Nephron progenitor cell (in vitro differentiated cells): ENCODE data around the gene CYRIA.

Experiments used
- DNase-seq: peaks from one replicate; pipeline ENCODE4 v3.0.0; 2021
- H3K27ac Mint-ChIP-seq: 2 replicates; pipeline ENCODE4 v1.8.0; 2021; ENCODE audit warnings: mild to moderate bottlenecking, moderate library complexity, mixed read lengths
- H3K27me3 Mint-ChIP-seq: 2 replicates; pipeline ENCODE4 v1.8.0; 2021; ENCODE audit warnings: mild to moderate bottlenecking, low read depth, mixed read lengths; ENCODE audit not compliant: poor library complexity
- H3K36me3 Mint-ChIP-seq: 2 replicates; pipeline ENCODE4 v1.8.0; 2021; ENCODE audit warnings: low read depth, mixed read lengths
- H3K4me1 Mint-ChIP-seq: 2 replicates; pipeline ENCODE4 v1.8.0; 2021; ENCODE audit warnings: mixed read lengths
- H3K4me3 Mint-ChIP-seq: 2 replicates; pipeline ENCODE4 v1.8.0; 2021; ENCODE audit warnings: mild to moderate bottlenecking, moderate library complexity, mixed read lengths
- H3K9me3 Mint-ChIP-seq: 2 replicates; pipeline ENCODE4 v1.8.0; 2021; ENCODE audit warnings: mild to moderate bottlenecking, moderate library complexity, mixed read lengths
- TF ChIP-seq, protein P1 (sequence below): fragments of 200-600 bp; sonication (generic); IDR thresholded peaks from 2 replicates; pipeline ENCODE4 v1.5.0; 2021; ENCODE audit warnings: antibody characterized with exemption

CYRIA gene

DNA sequence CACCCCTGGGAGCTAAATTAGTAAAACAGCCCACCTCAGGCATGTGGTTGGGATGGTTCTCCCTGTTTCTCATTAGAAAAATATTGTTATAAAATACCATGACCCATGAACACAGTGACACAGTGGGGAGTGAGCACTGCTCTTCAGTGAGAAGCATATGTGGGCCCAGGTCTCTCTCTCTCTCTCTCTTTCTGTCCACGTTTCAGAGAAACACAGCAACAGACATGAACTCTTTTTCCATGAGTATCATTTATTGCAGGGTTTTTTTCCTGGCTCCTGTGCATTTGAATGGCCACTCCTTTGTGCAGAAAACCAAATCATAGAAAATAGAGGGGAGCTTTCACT, 41.2 kb downstream of the CYRIA start:
- H3K27me3 Mint-ChIP-seq = peaks cover 10% of the 10 kb centered on the region
- peaks cover 15% of the 10 kb centered on the region for H3K36me3 Mint-ChIP-seq
- H3K27ac Mint-ChIP-seq = peak overlapping the region; percentile 92
- DNase-seq = no peak
- no peaks in the 10 kb centered on the region for H3K9me3 Mint-ChIP-seq
- peaks cover 69% of the 10 kb centered on the region for H3K4me1 Mint-ChIP-seq
- peak overlapping the region; percentile 19 for H3K4me3 Mint-ChIP-seq
- TF ChIP-seq, protein P1, sequence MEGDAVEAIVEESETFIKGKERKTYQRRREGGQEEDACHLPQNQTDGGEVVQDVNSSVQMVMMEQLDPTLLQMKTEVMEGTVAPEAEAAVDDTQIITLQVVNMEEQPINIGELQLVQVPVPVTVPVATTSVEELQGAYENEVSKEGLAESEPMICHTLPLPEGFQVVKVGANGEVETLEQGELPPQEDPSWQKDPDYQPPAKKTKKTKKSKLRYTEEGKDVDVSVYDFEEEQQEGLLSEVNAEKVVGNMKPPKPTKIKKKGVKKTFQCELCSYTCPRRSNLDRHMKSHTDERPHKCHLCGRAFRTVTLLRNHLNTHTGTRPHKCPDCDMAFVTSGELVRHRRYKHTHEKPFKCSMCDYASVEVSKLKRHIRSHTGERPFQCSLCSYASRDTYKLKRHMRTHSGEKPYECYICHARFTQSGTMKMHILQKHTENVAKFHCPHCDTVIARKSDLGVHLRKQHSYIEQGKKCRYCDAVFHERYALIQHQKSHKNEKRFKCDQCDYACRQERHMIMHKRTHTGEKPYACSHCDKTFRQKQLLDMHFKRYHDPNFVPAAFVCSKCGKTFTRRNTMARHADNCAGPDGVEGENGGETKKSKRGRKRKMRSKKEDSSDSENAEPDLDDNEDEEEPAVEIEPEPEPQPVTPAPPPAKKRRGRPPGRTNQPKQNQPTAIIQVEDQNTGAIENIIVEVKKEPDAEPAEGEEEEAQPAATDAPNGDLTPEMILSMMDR = no peak

DNA sequence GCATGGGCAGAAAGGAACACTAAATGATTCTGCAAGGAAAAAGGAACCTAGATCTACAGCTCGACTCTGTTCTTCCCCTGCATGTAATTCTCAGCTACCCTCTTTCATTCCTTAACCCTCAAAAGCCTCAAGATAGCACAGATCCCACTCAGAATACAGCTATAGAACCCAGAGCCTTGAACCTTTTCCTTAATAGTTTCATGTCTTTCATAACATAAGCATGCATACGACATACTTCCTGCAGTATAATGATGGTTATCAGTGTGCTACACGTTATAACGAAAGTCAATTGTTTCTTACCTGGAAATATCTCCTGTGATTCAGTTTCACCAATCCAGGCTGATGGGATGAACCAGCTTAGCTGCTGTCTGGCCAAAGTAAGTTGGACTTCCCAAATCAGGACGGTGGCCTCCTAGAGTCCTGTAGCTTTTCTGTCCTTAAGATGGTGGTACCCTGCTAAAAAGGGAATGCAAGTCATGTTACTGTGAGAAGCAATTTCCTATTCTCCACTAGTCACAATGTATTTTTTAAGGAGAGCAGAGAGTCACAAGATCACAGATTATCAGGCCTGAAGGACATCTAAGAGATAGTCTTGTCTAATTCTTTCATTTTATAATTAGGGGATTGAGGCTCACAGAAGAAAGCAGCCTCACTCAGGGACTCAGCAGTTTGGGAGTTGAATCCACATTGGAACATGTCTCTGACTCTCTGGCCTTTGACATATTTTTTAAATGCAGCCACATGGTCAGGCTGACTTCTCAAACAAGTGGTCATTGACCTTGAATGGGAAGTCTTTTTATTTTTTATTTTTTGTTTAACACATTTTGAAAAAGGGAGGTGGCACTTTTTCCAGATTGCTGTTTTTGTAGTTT, 41.8 kb downstream of the CYRIA start:
- Mint-ChIP-seq H3K4me1 (peaks cover 63% of the 10 kb centered on the region), H3K9me3 (no peaks in the 10 kb centered on the region), H3K27me3 (peaks cover 10% of the 10 kb centered on the region), H3K27ac (no peak overlapping the region), H3K4me3 (no peak overlapping the region), H3K36me3 (peaks cover 15% of the 10 kb centered on the region)
- no peak for DNase-seq
- TF ChIP-seq, protein P1 = no peak

DNA sequence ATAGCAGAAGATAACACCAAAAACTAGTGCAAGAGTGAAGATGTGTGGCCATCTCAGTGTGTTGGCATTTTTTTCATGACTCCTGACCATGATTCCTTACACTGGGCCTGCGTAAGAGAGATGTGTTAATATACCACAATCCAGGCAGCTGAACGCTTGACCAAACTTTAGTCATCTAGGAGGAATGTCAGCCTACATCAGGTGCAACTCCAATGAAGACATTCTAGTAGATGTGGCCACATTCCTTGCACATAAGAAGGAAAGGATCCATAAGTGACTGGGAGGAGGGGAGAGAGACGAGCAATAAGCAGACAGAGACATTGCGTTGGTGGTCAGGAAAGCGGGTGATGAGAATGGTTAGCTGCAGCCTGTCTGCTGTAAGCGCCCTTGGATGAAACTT, 42.6 kb downstream of the CYRIA start:
- peaks cover 60% of the 10 kb centered on the region for H3K4me1 Mint-ChIP-seq
- H3K36me3 Mint-ChIP-seq = peaks cover 15% of the 10 kb centered on the region
- TF ChIP-seq, protein P1 = no peak
- H3K27me3 Mint-ChIP-seq = peaks cover 10% of the 10 kb centered on the region
- H3K27ac Mint-ChIP-seq = no peak overlapping the region
- H3K4me3 Mint-ChIP-seq = no peak overlapping the region
- no peak for DNase-seq
- H3K9me3 Mint-ChIP-seq = no peaks in the 10 kb centered on the region

DNA sequence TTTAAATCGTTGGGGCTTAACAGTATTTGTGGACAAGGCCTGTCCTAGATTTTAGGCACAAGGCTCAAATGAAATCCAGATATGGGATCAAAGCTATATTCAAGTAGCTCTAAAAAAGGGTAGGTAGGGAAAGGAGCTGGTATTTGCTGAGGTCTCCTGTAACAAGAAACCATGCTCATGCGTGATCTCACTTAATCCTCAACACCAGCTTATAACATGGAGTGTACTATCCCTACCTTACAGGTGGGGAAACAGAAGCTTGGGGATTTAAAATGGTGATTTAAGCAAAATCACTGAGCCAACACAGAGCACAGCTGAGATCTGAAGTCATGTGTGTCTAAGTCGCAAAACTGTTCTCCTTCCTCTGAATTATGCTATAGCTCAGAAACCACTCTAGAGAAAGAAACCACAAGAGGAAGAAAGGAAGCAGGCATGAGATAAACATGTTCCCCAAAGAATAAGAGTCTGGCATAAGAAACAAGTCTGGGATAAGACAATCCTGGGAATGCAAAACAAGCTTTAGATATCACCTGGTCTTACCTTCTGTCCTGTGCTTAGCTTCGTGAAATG, 43.1 kb downstream of the CYRIA start:
- Mint-ChIP-seq H3K36me3 (peaks cover 15% of the 10 kb centered on the region), H3K4me1 (peaks cover 60% of the 10 kb centered on the region), H3K4me3 (no peak overlapping the region), H3K9me3 (no peaks in the 10 kb centered on the region), H3K27ac (no peak overlapping the region), H3K27me3 (peaks cover 10% of the 10 kb centered on the region)
- TF ChIP-seq, protein P1 = no peak
- DNase-seq = no peak

DNA sequence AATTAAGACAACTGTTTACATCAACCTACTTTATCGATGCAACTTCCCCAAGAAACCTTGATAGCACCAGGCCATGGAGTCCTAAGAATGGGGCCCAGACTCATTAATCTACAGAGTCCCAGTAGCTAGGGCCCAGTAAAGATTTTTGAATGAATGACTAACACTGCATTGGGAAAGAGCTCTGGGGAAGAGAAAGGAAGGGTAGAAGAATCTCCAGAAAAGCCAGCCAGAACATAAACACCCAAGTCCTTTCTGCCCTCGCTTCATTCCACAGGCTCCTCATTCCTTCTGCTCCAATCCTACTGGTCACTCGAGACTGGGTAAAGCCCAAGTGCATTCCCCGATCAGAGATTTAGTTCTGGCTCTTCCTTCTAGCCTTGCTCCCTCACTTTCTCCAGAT, 44.3 kb downstream of the CYRIA start:
- Mint-ChIP-seq H3K27ac (no peak overlapping the region), H3K4me1 (peaks cover 60% of the 10 kb centered on the region), H3K4me3 (no peak overlapping the region), H3K36me3 (peaks cover 17% of the 10 kb centered on the region), H3K9me3 (no peaks in the 10 kb centered on the region), H3K27me3 (peaks cover 10% of the 10 kb centered on the region)
- DNase-seq = no peak
- TF ChIP-seq, protein P1 = no peak

DNA sequence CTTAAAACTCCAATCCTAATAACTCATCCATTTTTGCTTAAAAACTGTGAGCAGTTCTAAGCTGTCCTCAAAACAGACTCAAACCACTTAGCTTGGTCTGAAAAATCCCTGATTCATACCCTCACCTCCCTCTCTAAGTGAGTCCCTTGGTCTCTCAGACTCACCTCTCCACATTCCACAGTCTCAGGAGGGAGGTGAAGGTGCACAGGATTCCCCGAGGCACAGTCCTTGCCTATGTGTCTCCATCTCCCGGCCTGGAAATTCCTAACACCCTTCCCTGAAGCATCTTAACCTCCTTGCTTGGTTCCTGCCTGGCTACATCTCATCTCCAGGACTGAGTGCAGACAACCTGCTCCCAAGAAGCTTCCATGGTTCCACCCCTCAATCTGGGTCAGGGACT, 45.0 kb downstream of the CYRIA start:
- TF ChIP-seq, protein P1 = no peak
- no peak overlapping the region for H3K4me3 Mint-ChIP-seq
- DNase-seq = no peak
- no peaks in the 10 kb centered on the region for H3K9me3 Mint-ChIP-seq
- peaks cover 60% of the 10 kb centered on the region for H3K4me1 Mint-ChIP-seq
- H3K27me3 Mint-ChIP-seq = peaks cover 10% of the 10 kb centered on the region
- H3K27ac Mint-ChIP-seq = no peak overlapping the region
- H3K36me3 Mint-ChIP-seq = peaks cover 19% of the 10 kb centered on the region
